Suprapubic skin (tissue), 4 donors: ENCODE results near the gene CALHM2.

ENCODE experiments used
- EP300 ChIP-seq: sonication (generic); formaldehyde crosslinking; IDR thresholded peaks from one replicate; pipeline ENCODE4 v1.6.1; 2017; ENCODE audit warnings: antibody characterized with exemption
- POLR2A ChIP-seq, 2 donors: fragments of 450-650 bp; IDR thresholded peaks; one replicate each; pipeline ENCODE4 v1.6.1; 2017; ENCODE audit warnings: antibody characterized with exemption in 2 of 2, mild to moderate bottlenecking in 2 of 2, moderate library complexity in 2 of 2
- POLR2AphosphoS5 ChIP-seq, 3 donors: sonication (generic); formaldehyde crosslinking; IDR thresholded peaks; one replicate each; pipeline ENCODE4 v1.6.1; 2017; ENCODE audit warnings: antibody characterized with exemption in 3 of 3
- TF ChIP-seq, protein P1 (sequence below), 2 donors: fragments of 200-600 bp in 1 of 2; fragments of 450-650 bp in 1 of 2; sonication (generic) in 1 of 2; IDR thresholded peaks; one replicate each; pipeline ENCODE4 v1.5.1; 2016 to 2019; ENCODE audit warnings: antibody characterized with exemption in 2 of 2, mild to moderate bottlenecking in 1 of 2, moderate library complexity in 1 of 2

- TF ChIP-seq POLR2A (IDR thresholded peaks at IDR 0.05) (no peak), EP300 (no peak), POLR2AphosphoS5 (IDR thresholded peaks at IDR 0.05) (no peak)
- TF ChIP-seq, protein P1, sequence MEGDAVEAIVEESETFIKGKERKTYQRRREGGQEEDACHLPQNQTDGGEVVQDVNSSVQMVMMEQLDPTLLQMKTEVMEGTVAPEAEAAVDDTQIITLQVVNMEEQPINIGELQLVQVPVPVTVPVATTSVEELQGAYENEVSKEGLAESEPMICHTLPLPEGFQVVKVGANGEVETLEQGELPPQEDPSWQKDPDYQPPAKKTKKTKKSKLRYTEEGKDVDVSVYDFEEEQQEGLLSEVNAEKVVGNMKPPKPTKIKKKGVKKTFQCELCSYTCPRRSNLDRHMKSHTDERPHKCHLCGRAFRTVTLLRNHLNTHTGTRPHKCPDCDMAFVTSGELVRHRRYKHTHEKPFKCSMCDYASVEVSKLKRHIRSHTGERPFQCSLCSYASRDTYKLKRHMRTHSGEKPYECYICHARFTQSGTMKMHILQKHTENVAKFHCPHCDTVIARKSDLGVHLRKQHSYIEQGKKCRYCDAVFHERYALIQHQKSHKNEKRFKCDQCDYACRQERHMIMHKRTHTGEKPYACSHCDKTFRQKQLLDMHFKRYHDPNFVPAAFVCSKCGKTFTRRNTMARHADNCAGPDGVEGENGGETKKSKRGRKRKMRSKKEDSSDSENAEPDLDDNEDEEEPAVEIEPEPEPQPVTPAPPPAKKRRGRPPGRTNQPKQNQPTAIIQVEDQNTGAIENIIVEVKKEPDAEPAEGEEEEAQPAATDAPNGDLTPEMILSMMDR (IDR thresholded peaks at IDR 0.05): no peak
Measured at GRCh38 chr10:103445767-103446567, 6.2 kb downstream of the CALHM2 start.
